HepG2 (cell line): ENCODE measurements around the gene FASTK. TPM values are rescaled to one million over a fixed set of nuclear protein-coding genes. Genes with fewer than 3 reads are reported as not detected.

Experiments used
- RFX3 ChIP-seq: IDR thresholded peaks from 2 replicates; pipeline ENCODE4 v1.6.1; 2016; ENCODE audit warnings: missing biosample characterization, missing genetic modification reagents
- SAFB2 ChIP-seq: sonication (generic); formaldehyde crosslinking; IDR thresholded peaks from 2 replicates; pipeline ENCODE4 v1.5.1; 2020; ENCODE audit warnings: missing genetic modification reagents, low read depth, mild to moderate bottlenecking, borderline replicate concordance
- SMARCE1 ChIP-seq: fragments of 450-650 bp; IDR thresholded peaks from 2 replicates; pipeline ENCODE4 v1.6.1; 2017; ENCODE audit warnings: borderline replicate concordance
- ZNF235 ChIP-seq: sonication (generic); formaldehyde crosslinking; IDR thresholded peaks from 2 replicates; pipeline ENCODE4 v1.8.1; 2023; ENCODE audit warnings: mild to moderate bottlenecking, missing genetic modification reagents, borderline replicate concordance
- ZNF589 ChIP-seq: sonication (generic); formaldehyde crosslinking; conservative IDR thresholded peaks from 2 replicates; pipeline ENCODE4 v1.8.0; 2022; ENCODE audit warnings: mild to moderate bottlenecking, moderate library complexity, missing genetic modification reagents
- polyA plus RNA-seq, 8 experiments: library from polyadenylated mRNA; depleted of rRNA in 3 of 8; stranded (reverse) in 7 of 8; unstranded in 1 of 8; fragments of >200 nt; fragmentation: Illumina TruSeq in 4 of 8; extraction: Trizol in 4 of 8; gene quantifications; 2 replicates each; pipeline versions ENCODE4 v1.2.1 to v1.2.3, GENCODE V29; 2011 to 2016; ENCODE audit warnings: low read depth in 4 of 8, missing spikeins in 1 of 8, mixed read lengths in 1 of 8; ENCODE audit not compliant: insufficient read depth in 1 of 8
- total RNA-seq, 5 experiments: library from RNA; depleted of rRNA; stranded (reverse); fragments of >200 nt; fragmentation: Illumina TruSeq; extraction: Trizol; gene quantifications; 2 replicates each; pipeline ENCODE4 v1.2.3, GENCODE V29; 2016; ENCODE audit warnings: low read depth in 1 of 5
- TF ChIP-seq, protein P1 (sequence below): sonication (generic); formaldehyde crosslinking; conservative IDR thresholded peaks from 2 replicates; pipeline ENCODE4 v1.4.0; 2020; ENCODE audit warnings: missing genetic modification reagents
- TF ChIP-seq, protein P2 (sequence below): sonication (generic); formaldehyde crosslinking; IDR thresholded peaks from 2 replicates; pipeline ENCODE4 v1.4.0; 2020; ENCODE audit warnings: mild to moderate bottlenecking, missing genetic modification reagents
- TF ChIP-seq, protein P3 (sequence below): sonication (generic); formaldehyde crosslinking; IDR thresholded peaks from 2 replicates; pipeline ENCODE4 v1.4.0; 2020; ENCODE audit warnings: missing genetic modification reagents
- TF ChIP-seq, protein P4 (sequence below): sonication (generic); formaldehyde crosslinking; IDR thresholded peaks from 2 replicates; pipeline ENCODE4 v1.8.0; 2022; ENCODE audit warnings: mild to moderate bottlenecking, missing genetic modification reagents, moderate library complexity
- TF ChIP-seq, protein P5 (sequence below): sonication (generic); formaldehyde crosslinking; IDR thresholded peaks from 2 replicates; pipeline ENCODE4 v1.4.0; 2020; ENCODE audit warnings: missing genetic modification reagents, mild to moderate bottlenecking, borderline replicate concordance

The FASTK gene
- total and polyA plus RNA-seq, 2 of the 13 experiments (the other 11 are each of a cell fraction or from before 2014, with no cell fraction given), result 52.9 to 55.7 TPM

DNA sequence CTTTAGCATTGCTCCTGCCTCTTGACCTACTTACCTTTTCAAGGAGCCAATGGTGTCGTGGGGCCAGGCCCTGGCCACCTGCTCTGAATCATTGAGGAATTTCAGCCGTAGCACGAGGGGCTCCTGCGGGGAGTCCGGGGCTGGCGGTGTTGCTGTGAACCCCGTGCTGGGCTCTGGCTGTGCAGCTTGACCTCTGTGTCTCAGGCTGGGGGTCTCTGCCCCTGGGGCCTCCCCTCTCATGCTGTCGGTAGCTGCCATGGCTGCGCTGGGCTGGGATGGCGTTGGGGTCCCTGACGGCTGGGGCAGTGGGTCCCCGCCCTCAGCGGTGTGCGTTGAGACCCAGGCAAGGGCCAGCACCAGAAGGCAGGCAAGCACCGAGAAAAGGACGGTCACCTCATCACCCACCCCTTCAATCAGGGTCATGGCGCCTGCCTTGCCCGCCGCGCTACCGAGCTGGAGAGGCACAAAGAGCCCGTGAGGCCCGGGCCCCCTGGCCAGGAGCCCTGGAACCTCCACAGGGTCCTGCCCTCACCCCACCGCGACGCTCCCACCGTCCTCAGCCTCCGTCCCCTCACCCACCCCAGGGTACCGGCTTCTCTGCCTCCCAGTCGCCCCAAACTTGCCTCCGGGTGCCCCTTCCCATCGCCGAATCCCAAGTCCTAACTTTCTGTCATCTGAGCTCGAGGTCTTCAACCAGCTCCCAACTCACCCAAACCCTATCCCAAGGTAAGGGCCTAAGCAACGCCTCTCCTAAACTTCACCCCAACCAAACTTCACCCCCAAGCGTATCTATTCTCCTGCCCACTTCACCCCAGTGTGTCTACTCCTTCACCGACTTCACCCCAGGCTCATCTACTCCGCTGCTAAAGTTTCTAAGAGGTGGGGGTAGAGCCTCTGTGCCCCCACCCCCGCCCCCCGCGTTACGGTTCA is 1.8 kb upstream of the FASTK start (continued):
- TF ChIP-seq, protein P1, sequence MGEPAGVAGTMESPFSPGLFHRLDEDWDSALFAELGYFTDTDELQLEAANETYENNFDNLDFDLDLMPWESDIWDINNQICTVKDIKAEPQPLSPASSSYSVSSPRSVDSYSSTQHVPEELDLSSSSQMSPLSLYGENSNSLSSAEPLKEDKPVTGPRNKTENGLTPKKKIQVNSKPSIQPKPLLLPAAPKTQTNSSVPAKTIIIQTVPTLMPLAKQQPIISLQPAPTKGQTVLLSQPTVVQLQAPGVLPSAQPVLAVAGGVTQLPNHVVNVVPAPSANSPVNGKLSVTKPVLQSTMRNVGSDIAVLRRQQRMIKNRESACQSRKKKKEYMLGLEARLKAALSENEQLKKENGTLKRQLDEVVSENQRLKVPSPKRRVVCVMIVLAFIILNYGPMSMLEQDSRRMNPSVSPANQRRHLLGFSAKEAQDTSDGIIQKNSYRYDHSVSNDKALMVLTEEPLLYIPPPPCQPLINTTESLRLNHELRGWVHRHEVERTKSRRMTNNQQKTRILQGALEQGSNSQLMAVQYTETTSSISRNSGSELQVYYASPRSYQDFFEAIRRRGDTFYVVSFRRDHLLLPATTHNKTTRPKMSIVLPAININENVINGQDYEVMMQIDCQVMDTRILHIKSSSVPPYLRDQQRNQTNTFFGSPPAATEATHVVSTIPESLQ (CRISPR knock-in tag), result no peak
- no peak for TF ChIP-seq ZNF235 (CRISPR knock-in tag)
- TF ChIP-seq, protein P2, sequence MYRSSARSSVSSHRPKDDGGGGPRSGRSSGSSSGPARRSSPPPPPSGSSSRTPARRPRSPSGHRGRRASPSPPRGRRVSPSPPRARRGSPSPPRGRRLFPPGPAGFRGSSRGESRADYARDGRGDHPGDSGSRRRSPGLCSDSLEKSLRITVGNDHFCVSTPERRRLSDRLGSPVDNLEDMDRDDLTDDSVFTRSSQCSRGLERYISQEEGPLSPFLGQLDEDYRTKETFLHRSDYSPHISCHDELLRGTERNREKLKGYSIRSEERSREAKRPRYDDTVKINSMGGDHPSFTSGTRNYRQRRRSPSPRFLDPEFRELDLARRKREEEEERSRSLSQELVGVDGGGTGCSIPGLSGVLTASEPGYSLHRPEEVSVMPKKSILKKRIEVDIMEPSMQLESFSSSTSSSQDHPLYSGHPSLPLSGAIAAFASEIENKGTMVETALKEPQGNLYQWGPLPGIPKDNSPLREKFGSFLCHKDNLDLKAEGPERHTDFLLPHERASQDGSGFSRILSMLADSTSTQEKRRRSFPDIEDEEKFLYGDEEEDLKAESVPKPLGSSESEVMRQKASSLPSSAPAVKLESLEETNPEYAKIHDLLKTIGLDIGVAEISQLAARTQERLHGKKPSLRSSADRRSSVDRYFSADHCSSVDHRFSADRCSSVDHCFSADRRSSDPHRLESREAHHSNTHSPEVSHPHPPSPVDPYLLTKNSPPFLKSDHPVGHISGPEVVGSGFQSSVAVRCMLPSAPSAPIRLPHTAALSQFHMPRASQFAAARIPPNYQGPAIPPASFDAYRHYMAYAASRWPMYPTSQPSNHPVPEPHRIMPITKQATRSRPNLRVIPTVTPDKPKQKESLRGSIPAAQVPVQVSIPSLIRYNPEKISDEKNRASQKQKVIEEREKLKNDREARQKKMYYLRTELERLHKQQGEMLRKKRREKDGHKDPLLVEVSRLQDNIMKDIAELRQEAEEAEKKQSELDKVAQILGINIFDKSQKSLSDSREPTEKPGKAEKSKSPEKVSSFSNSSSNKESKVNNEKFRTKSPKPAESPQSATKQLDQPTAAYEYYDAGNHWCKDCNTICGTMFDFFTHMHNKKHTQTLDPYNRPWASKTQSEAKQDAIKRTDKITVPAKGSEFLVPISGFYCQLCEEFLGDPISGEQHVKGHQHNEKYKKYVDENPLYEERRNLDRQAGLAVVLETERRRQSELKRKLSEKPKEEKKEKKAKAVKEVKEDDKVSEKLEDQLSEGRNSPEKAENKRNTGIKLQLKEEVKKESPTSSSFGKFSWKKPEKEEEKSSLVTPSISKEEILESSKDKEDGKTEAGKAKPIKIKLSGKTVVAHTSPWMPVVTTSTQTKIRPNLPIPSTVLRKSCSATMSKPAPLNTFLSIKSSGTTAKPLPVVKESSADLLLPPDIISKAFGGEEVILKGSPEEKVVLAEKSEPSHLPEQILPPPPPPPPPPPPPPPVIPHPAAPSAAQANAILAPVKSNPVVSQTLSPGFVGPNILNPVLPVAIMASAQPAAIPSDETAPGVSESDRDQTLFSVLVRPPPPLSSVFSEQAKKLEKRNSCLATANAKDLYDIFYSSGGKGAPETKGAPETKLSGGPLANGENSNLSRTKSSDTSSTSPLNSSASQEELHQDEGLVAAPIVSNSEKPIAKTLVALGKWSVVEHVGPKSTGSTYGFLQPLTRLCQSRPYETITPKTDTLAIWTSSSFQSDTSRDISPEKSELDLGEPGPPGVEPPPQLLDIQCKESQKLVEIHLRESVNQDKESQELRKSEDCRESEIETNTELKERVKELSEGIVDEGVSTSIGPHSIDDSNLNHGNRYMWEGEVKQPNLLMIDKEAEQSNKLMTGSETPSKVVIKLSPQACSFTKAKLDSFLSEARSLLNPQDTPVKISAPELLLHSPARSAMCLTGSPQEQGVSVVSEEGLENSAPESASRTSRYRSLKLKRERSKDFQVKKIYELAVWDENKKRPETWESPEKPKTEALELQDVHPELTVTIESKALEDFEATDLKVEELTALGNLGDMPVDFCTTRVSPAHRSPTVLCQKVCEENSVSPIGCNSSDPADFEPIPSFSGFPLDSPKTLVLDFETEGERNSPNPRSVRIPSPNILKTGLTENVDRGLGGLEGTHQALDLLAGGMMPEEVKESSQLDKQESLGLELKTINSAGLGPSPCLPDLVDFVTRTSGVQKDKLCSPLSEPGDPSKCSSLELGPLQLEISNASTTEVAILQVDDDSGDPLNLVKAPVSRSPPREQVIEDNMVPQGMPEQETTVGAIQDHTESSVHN (CRISPR knock-in tag), result no peak
- no peak for TF ChIP-seq SMARCE1
- TF ChIP-seq, protein P3, sequence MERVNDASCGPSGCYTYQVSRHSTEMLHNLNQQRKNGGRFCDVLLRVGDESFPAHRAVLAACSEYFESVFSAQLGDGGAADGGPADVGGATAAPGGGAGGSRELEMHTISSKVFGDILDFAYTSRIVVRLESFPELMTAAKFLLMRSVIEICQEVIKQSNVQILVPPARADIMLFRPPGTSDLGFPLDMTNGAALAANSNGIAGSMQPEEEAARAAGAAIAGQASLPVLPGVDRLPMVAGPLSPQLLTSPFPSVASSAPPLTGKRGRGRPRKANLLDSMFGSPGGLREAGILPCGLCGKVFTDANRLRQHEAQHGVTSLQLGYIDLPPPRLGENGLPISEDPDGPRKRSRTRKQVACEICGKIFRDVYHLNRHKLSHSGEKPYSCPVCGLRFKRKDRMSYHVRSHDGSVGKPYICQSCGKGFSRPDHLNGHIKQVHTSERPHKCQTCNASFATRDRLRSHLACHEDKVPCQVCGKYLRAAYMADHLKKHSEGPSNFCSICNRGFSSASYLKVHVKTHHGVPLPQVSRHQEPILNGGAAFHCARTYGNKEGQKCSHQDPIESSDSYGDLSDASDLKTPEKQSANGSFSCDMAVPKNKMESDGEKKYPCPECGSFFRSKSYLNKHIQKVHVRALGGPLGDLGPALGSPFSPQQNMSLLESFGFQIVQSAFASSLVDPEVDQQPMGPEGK (CRISPR knock-in tag), result peak; percentile 58
- TF ChIP-seq, protein P4, sequence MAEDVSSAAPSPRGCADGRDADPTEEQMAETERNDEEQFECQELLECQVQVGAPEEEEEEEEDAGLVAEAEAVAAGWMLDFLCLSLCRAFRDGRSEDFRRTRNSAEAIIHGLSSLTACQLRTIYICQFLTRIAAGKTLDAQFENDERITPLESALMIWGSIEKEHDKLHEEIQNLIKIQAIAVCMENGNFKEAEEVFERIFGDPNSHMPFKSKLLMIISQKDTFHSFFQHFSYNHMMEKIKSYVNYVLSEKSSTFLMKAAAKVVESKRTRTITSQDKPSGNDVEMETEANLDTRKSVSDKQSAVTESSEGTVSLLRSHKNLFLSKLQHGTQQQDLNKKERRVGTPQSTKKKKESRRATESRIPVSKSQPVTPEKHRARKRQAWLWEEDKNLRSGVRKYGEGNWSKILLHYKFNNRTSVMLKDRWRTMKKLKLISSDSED, result no peak
- TF ChIP-seq SAFB2, result no peak
- TF ChIP-seq, protein P5, sequence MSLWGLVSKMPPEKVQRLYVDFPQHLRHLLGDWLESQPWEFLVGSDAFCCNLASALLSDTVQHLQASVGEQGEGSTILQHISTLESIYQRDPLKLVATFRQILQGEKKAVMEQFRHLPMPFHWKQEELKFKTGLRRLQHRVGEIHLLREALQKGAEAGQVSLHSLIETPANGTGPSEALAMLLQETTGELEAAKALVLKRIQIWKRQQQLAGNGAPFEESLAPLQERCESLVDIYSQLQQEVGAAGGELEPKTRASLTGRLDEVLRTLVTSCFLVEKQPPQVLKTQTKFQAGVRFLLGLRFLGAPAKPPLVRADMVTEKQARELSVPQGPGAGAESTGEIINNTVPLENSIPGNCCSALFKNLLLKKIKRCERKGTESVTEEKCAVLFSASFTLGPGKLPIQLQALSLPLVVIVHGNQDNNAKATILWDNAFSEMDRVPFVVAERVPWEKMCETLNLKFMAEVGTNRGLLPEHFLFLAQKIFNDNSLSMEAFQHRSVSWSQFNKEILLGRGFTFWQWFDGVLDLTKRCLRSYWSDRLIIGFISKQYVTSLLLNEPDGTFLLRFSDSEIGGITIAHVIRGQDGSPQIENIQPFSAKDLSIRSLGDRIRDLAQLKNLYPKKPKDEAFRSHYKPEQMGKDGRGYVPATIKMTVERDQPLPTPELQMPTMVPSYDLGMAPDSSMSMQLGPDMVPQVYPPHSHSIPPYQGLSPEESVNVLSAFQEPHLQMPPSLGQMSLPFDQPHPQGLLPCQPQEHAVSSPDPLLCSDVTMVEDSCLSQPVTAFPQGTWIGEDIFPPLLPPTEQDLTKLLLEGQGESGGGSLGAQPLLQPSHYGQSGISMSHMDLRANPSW (CRISPR knock-in tag), result no peak
- no peak for TF ChIP-seq ZNF589
- TF ChIP-seq RFX3 (CRISPR knock-in tag), result no peak
